K562 (cell line): ENCODE data around the gene SHC1. TPM values are rescaled to one million over a fixed set of nuclear protein-coding genes. Genes with fewer than 3 reads are reported as not detected.

Source experiments
- AFF1 ChIP-seq, 2 experiments: fragments of 450-650 bp; IDR thresholded peaks; 2 replicates each; pipeline ENCODE4 v1.6.1; 2018; ENCODE audit warnings: mild to moderate bottlenecking in 2 of 2, low read depth in 1 of 2; ENCODE audit not compliant: partially characterized antibody in 2 of 2
- CEBPB ChIP-seq: fragments of 450-650 bp; IDR thresholded peaks from 2 replicates; pipeline ENCODE4 v1.6.1; 2016; ENCODE audit warnings: missing genetic modification characterization, missing compliant biosample characterization
- E2F5 ChIP-seq: sonication (generic); formaldehyde crosslinking; IDR thresholded peaks from 2 replicates; pipeline ENCODE4 v1.8.0; 2022; ENCODE audit warnings: mild to moderate bottlenecking, missing genetic modification reagents
- IRF1 ChIP-seq: sonication (generic); formaldehyde crosslinking; IDR thresholded peaks from 2 replicates; pipeline ENCODE4 v1.8.0; 2022; ENCODE audit warnings: missing genetic modification reagents, mild to moderate bottlenecking, borderline replicate concordance
- NCOA4 ChIP-seq: fragments of 450-650 bp; IDR thresholded peaks from 2 replicates; pipeline ENCODE4 v1.6.1; 2018; ENCODE audit warnings: mild to moderate bottlenecking; ENCODE audit not compliant: partially characterized antibody
- SLC30A9 ChIP-seq: fragments of 250-450 bp; sonication (Bioruptor Pico); IDR thresholded peaks from 2 replicates; pipeline ENCODE4 v1.8.0; 2022; ENCODE audit warnings: mild to moderate bottlenecking, moderate library complexity
- STAT5B ChIP-seq: fragments of 250-450 bp; sonication (Bioruptor Pico); IDR thresholded peaks from 2 replicates; pipeline ENCODE4 v1.8.0; 2021; ENCODE audit warnings: mild to moderate bottlenecking, inconsistent platforms
- TAF1 ChIP-seq: IDR thresholded peaks from 2 replicates; pipeline ENCODE4 v1.6.1; 2011; ENCODE audit warnings: mild to moderate bottlenecking, low read length, moderate library complexity; ENCODE audit not compliant: insufficient read depth, control insufficient read depth, severe bottlenecking; ENCODE audit errors: extremely low read depth
- ZBTB1 ChIP-seq: sonication (generic); formaldehyde crosslinking; IDR thresholded peaks from 2 replicates; pipeline ENCODE4 v1.8.1; 2023; ENCODE audit warnings: missing genetic modification reagents, low read depth, mild to moderate bottlenecking, borderline replicate concordance
- ZNF512 ChIP-seq: IDR thresholded peaks from 2 replicates; pipeline ENCODE4 v1.6.1; 2016; ENCODE audit warnings: missing genetic modification characterization, missing compliant biosample characterization
- polyA plus RNA-seq, 8 experiments: library from polyadenylated mRNA; depleted of rRNA in 4 of 8; stranded (reverse) in 5 of 8; unstranded in 3 of 8; fragments of >200 nt; fragmentation: Nextera tagmentation in 2 of 8; fragmentation: Illumina TruSeq in 1 of 8; extraction: Ambion mirVana in 2 of 8; extraction: Trizol in 1 of 8; gene quantifications; 2 replicates each; pipeline versions ENCODE4 v1.2.1 to v1.2.3, GENCODE V29; 2011 to 2014; ENCODE audit warnings: inconsistent platforms in 1 of 8, missing spikeins in 1 of 8
- total RNA-seq, 7 experiments: library from RNA; depleted of rRNA in 6 of 7; stranded (reverse); fragments of >200 nt in 6 of 7; fragmentation: Illumina TruSeq in 2 of 7; extraction: Trizol in 2 of 7; gene quantifications; 2 replicates each; pipeline versions ENCODE4 v1.2.1 to v1.2.3, GENCODE V29; 2011 to 2021; ENCODE audit warnings: low replicate concordance in 1 of 7

Gene SHC1
- total and polyA plus RNA-seq, 9 of the 15 experiments (the other 6 are each of a cell fraction or from before 2014, with no cell fraction given): 4.1 to 113 (median 51.9) TPM

GRCh38 chr1:154958036-154958435, 12.5 kb downstream of the SHC1 start (continued):
- TF ChIP-seq AFF1 (IDR thresholded peaks at IDR 0.05; ENCODE audit: low read depth in 1 of 2, partially characterized antibody in 2 of 2) (no peak), ZNF512 (tag) (no peak), IRF1 (no peak), STAT5B (CRISPR knock-in tag) (no peak), ZBTB1 (CRISPR knock-in tag) (no peak), NCOA4 (no peak), E2F5 (CRISPR knock-in tag) (no peak), TAF1 (no peak), CEBPB (tag) (no peak), SLC30A9 (CRISPR knock-in tag) (no peak)
